ENCODE results near the gene PMPCA.

DNA sequence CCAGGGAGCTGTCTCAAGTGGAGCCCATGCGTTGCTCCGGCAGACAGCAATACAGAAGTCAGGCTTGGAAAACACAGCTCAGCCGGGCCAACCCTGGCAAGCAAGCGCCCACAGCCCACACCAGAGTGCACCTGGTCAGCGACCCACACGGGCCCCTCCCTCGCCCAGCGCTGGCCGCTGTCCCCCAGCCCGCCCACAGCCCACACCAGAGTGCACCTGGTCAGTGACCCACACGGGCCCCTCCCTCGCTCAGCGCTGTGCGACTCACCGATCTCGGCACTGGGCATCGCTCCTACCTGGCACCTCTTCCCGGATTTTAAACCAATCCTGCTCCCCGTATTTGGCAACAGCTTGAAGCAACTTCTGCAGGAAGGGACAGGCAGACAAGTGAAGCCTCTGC, 23.2 kb upstream of the PMPCA start:
- no peak for TF ChIP-seq EP300 (IDR thresholded peaks at IDR 0.05)
- TF ChIP-seq, protein P1, sequence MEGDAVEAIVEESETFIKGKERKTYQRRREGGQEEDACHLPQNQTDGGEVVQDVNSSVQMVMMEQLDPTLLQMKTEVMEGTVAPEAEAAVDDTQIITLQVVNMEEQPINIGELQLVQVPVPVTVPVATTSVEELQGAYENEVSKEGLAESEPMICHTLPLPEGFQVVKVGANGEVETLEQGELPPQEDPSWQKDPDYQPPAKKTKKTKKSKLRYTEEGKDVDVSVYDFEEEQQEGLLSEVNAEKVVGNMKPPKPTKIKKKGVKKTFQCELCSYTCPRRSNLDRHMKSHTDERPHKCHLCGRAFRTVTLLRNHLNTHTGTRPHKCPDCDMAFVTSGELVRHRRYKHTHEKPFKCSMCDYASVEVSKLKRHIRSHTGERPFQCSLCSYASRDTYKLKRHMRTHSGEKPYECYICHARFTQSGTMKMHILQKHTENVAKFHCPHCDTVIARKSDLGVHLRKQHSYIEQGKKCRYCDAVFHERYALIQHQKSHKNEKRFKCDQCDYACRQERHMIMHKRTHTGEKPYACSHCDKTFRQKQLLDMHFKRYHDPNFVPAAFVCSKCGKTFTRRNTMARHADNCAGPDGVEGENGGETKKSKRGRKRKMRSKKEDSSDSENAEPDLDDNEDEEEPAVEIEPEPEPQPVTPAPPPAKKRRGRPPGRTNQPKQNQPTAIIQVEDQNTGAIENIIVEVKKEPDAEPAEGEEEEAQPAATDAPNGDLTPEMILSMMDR (IDR thresholded peaks at IDR 0.05): no peak
- TF ChIP-seq POLR2A (IDR thresholded peaks at IDR 0.05; ENCODE audit: low read depth): no peak
- TF ChIP-seq POLR2AphosphoS5 (IDR thresholded peaks at IDR 0.05): no peak

All from esophagus muscularis mucosa (tissue), 4 donors.